Measurements from ENCODE around the gene KRTAP10-11. TPM values are rescaled to one million over a fixed set of nuclear protein-coding genes. Genes with fewer than 3 reads are reported as not detected.
A peak's percentile ranks its signal among the peaks of the same experiment; 100 is the strongest.
"Not testable (repeated sequence)": the region's sequence is repeated elsewhere in the genome, so short reads cannot be mapped to it uniquely, and the experiment has no call there.

The KRTAP10-11 gene
- total and polyA plus RNA-seq, 2 donors from 2014 or later: not detected

- H3K27ac ChIP-seq (ENCODE audit: low read depth in 2 of 2, low read length in 2 of 2): no peak overlapping the region
- H3K9me3 ChIP-seq (ENCODE audit: control insufficient read depth in 2 of 3, insufficient read depth in 1 of 3, low read length in 3 of 3): no peaks in the 10 kb centered on the region
- no peaks in the 10 kb centered on the region for H3K4me1 ChIP-seq (ENCODE audit: control insufficient read depth in 2 of 3, insufficient read depth in 2 of 3, low read depth in 1 of 3, low read length in 3 of 3)
- intact Hi-C loops (cut with DNase I): no loop called here
- H3K36me3 ChIP-seq (ENCODE audit: control insufficient read depth in 2 of 3, insufficient read depth in 3 of 3, low read length in 3 of 3): no peaks in the 10 kb centered on the region
- no peak overlapping the region for H3K4me3 ChIP-seq (ENCODE audit: low read length in 3 of 3)
- FAIRE-seq (no peak), DNase-seq (peak in 1 of 5 donors; percentile 19)
- H3K9ac ChIP-seq (ENCODE audit: low read length in 3 of 3): no peak overlapping the region
- no peaks in the 10 kb centered on the region for H3K27me3 ChIP-seq (ENCODE audit: control insufficient read depth, insufficient read depth, low read length)
- no peak for TF ChIP-seq CTCF (IDR thresholded peaks at IDR 0.05; ENCODE audit: borderline replicate concordance, extremely low read depth, insufficient read depth)
These were observed 37.9 kb downstream of the KRTAP10-11 start for GRCh38 chr21:44684077-44684476.

DNA sequence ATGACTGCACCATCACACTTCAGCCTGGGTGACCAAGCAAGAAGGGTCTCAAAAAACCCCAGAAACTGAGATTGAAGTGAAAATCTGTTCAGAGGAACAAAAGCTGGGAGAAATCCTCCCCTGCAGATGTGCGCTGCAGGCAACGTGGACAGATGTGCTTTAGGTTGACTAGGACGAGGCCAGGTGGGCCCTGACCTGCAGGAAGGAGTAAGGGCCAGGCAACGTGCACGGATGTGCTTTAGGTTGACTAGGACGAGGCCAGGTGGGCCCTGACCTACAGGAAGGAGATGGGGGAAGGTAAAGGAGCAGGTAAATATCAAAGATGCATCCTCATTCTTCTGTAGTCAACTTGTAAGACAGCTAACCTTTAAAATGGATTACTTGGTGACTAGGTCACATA is 38.3 kb downstream of the KRTAP10-11 start:
- peak in 1 of 5 donors; percentile 28 for DNase-seq
- Histone ChIP-seq H3K27ac (ENCODE audit: low read depth in 2 of 2, low read length in 2 of 2) (no peak overlapping the region), H3K36me3 (ENCODE audit: control insufficient read depth in 2 of 3, insufficient read depth in 3 of 3, low read length in 3 of 3) (no peaks in the 10 kb centered on the region), H3K27me3 (ENCODE audit: control insufficient read depth, insufficient read depth, low read length) (no peaks in the 10 kb centered on the region), H3K9ac (ENCODE audit: low read length in 3 of 3) (no peak overlapping the region), H3K4me1 (ENCODE audit: control insufficient read depth in 2 of 3, insufficient read depth in 2 of 3, low read depth in 1 of 3, low read length in 3 of 3) (no peaks in the 10 kb centered on the region), H3K4me3 (ENCODE audit: low read length in 3 of 3) (no peak overlapping the region), H3K9me3 (ENCODE audit: control insufficient read depth in 2 of 3, insufficient read depth in 1 of 3, low read length in 3 of 3) (no peaks in the 10 kb centered on the region)
- no peak for FAIRE-seq
- TF ChIP-seq CTCF (IDR thresholded peaks at IDR 0.05; ENCODE audit: borderline replicate concordance, extremely low read depth, insufficient read depth): no peak
- intact Hi-C loops (cut with DNase I): no loop called here

GRCh38 chr21:44685050-44685449 is 38.8 kb downstream of the KRTAP10-11 start:
- H3K27me3 ChIP-seq (ENCODE audit: control insufficient read depth, insufficient read depth, low read length); H3K4me3 ChIP-seq (ENCODE audit: low read length in 3 of 3); H3K4me1 ChIP-seq (ENCODE audit: control insufficient read depth in 2 of 3, insufficient read depth in 2 of 3, low read depth in 1 of 3, low read length in 3 of 3); DNase-seq; FAIRE-seq; H3K9ac ChIP-seq (ENCODE audit: low read length in 3 of 3); H3K27ac ChIP-seq (ENCODE audit: low read depth in 2 of 2, low read length in 2 of 2); H3K9me3 ChIP-seq (ENCODE audit: control insufficient read depth in 2 of 3, insufficient read depth in 1 of 3, low read length in 3 of 3); intact Hi-C loops (cut with DNase I); H3K36me3 ChIP-seq (ENCODE audit: control insufficient read depth in 2 of 3, insufficient read depth in 3 of 3, low read length in 3 of 3): not testable (repeated sequence)

DNA sequence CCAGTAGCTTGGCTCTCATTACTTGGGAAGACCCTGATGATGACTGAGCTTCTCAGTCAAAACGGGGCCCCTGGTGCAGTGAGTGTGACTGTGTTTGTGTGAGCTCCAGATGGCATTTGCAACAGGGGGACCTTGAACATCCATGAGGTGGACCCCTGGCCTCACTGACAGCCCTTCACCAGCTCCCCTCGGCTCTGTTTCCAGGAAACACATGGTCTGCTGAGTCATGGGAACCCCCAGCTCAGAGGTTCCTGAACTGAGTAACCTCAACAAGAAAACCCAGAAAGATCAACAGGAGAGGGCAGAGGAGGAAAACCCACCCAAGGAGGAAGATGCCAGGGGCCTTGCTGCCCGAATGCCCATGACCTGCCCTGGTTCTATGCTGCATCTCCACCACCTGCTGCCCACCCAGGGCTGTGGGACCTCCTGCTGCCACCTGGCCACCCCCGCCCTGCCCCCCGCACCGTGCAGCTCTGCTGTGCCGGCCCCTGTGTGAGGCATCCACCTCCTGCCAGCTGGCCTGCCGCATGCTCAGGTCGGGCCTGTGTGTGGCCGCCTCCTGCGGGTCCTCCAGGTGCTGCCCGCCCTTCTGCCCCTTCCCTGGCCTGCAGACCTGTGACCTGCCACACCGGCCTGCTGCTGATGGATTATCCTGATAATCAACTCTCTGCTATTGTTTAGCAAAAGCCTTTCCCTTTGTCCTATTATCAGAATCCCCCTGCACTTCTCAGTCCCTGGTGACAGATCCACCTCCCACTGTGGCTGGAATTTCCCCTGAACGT is 40.0 kb downstream of the KRTAP10-11 start:
- FAIRE-seq: no peak
- no peaks in the 10 kb centered on the region for H3K4me1 ChIP-seq (ENCODE audit: control insufficient read depth in 2 of 3, insufficient read depth in 2 of 3, low read depth in 1 of 3, low read length in 3 of 3)
- no peaks in the 10 kb centered on the region for H3K36me3 ChIP-seq (ENCODE audit: control insufficient read depth in 2 of 3, insufficient read depth in 3 of 3, low read length in 3 of 3)
- peak in 1 of 5 donors; percentile 61 for DNase-seq
- H3K9ac ChIP-seq (ENCODE audit: low read length in 3 of 3): no peak overlapping the region
- no peak overlapping the region for H3K27ac ChIP-seq (ENCODE audit: low read depth in 2 of 2, low read length in 2 of 2)
- TF ChIP-seq CTCF (IDR thresholded peaks at IDR 0.05; ENCODE audit: borderline replicate concordance, extremely low read depth, insufficient read depth): no peak
- no peaks in the 10 kb centered on the region for H3K27me3 ChIP-seq (ENCODE audit: control insufficient read depth, insufficient read depth, low read length)
- H3K9me3 ChIP-seq (ENCODE audit: control insufficient read depth in 2 of 3, insufficient read depth in 1 of 3, low read length in 3 of 3): no peaks in the 10 kb centered on the region
- intact Hi-C loops (cut with DNase I): no loop called here
- no peak overlapping the region for H3K4me3 ChIP-seq (ENCODE audit: low read length in 3 of 3)
